ENCODE measurements around the gene VSIG1.

The VSIG1 gene

DNA sequence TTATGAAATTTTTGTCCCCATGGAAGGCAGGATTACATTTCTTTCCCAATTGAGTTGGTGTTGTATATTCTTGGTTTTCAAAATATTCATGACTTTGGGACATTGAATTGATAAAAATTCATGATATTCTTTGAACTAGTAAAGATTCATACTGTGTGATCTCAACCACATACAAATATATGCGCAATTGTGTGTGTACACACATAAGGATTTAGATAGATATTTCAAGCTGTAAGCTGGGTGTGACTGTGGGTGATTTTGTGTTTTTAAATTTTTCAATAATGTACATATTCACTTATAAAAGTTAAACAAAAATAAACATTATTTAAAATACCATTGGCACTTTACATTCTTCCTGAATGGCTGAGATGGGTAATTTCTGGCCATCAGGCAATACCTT, 19.5 kb upstream of the VSIG1 start:
- no peak for TF ChIP-seq Cebpa-rat (IDR thresholded peaks at IDR 0.05)
- Histone ChIP-seq H3K9ac (no peak overlapping the region), H3K9me3 (replicated peaks in 1 of 11) (no peaks in the 10 kb centered on the region), H3K4me3 (no peak overlapping the region), H4K20me1 (no peaks in the 10 kb centered on the region), H3K27ac (no peak overlapping the region), H3K4me1 (peaks cover 0 to 8% (median 0%) of the 10 kb centered on the region in 10 experiments; a peak in 3 of 20 replicates), H3K27me3 (peaks cover 94 to 100% (median 98%) of the 10 kb centered on the region in 11 experiments), H3K4me2 (no peak overlapping the region), H3K36me3 (no peaks in the 10 kb centered on the region)

DNA sequence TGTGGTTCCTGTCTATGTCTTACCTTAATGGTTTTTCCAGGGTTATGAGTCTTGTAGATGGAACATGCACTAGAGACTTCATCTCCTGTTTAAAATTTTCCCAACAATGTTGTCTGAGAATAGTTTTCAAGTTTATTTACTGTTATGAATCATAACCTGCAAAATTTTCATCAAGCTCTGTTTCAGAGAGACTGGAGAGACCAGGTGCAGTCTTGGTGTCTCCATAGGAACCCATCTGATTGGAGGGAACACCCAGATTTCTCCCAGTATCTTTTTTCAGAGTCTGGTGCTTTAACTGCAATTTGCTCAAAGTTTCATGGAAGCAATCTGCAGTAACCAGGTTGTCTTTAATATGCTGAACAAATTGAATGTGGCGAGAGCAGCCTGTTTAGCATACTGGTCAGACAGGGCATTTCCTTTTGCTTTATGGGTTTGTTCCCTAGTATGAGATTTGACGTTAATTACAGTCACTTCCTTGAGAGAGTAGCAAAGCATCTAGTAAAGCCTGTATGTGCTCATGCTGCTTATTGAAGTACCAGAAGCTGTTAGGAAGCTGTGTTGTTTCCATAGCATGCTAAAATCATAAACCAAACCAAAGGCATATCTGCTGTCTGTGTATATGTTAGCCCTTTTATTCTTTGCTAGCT, 18.8 kb upstream of the VSIG1 start:
- TF ChIP-seq Cebpa-rat (IDR thresholded peaks at IDR 0.05) = no peak
- no peak overlapping the region for H3K4me2 ChIP-seq

DNA sequence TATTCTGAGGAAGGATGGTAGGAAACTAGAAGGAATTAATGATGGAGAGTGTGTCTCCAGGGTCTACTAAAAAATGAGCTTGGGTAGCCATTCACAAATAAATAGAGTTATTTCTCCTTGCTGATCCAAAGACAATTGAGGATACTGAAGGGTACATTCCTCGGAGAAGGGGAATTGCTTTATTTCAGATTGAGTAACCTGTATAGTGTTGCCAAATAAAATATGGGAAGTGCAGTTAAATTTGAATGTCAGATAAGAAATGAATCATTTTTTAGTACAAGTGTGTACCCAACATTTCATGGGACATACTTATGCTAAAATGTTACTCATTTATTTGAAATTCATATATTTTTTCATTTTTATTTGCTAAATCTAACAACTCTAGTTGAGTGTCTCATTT, 16.0 kb upstream of the VSIG1 start:
- peaks cover 96 to 100% (median 99%) of the 10 kb centered on the region in 11 experiments for H3K27me3 ChIP-seq
- TF ChIP-seq Cebpa-rat (IDR thresholded peaks at IDR 0.05) = no peak
- H3K36me3 ChIP-seq = no peaks in the 10 kb centered on the region

More for the DNA sequence above, 18.8 kb upstream of the VSIG1 start:
- peaks cover 0 to 8% (median 0%) of the 10 kb centered on the region in 10 experiments; a peak in 3 of 20 replicates for H3K4me1 ChIP-seq
- H4K20me1 ChIP-seq = no peaks in the 10 kb centered on the region
- H3K36me3 ChIP-seq = no peaks in the 10 kb centered on the region
- H3K4me3 ChIP-seq = no peak overlapping the region
- no peaks in the 10 kb centered on the region for H3K9me3 ChIP-seq (replicated peaks in 1 of 11)
- H3K9ac ChIP-seq = no peak overlapping the region
- H3K27ac ChIP-seq = no peak overlapping the region
- peaks cover 94 to 100% (median 98%) of the 10 kb centered on the region in 11 experiments for H3K27me3 ChIP-seq

GRCh38 chrX:108029928-108030711, 14.7 kb upstream of the VSIG1 start:
- H3K4me3 ChIP-seq = no peak overlapping the region
- no peak for TF ChIP-seq Cebpa-rat (IDR thresholded peaks at IDR 0.05)
- peak overlapping the region in 4 of 11 experiments; percentile 2 to 20 (median 16); a peak in 4 of 22 replicates for H3K4me2 ChIP-seq
- no peak overlapping the region for H3K27ac ChIP-seq
- peaks cover 0 to 8% (median 0%) of the 10 kb centered on the region in 10 experiments; a peak in 2 of 20 replicates for H3K4me1 ChIP-seq
- peaks cover 96 to 100% (median 100%) of the 10 kb centered on the region in 11 experiments for H3K27me3 ChIP-seq
- H3K9ac ChIP-seq = no peak overlapping the region
- no peaks in the 10 kb centered on the region for H3K9me3 ChIP-seq (replicated peaks in 1 of 11)
- H3K36me3 ChIP-seq = no peaks in the 10 kb centered on the region
- H4K20me1 ChIP-seq = no peaks in the 10 kb centered on the region

More for the DNA sequence above, 16.0 kb upstream of the VSIG1 start:
- H3K4me3 ChIP-seq = no peak overlapping the region
- no peak overlapping the region for H3K27ac ChIP-seq
- no peaks in the 10 kb centered on the region for H3K9me3 ChIP-seq (replicated peaks in 1 of 11)
- H4K20me1 ChIP-seq = no peaks in the 10 kb centered on the region
- H3K4me2 ChIP-seq = no peak overlapping the region
- H3K4me1 ChIP-seq = peaks cover 0 to 8% (median 0%) of the 10 kb centered on the region in 10 experiments; a peak in 2 of 20 replicates
- no peak overlapping the region for H3K9ac ChIP-seq

GRCh38 chrX:108032944-108033343, 11.9 kb upstream of the VSIG1 start:
- Histone ChIP-seq H3K9me3 (replicated peaks in 1 of 11) (no peaks in the 10 kb centered on the region), H4K20me1 (no peaks in the 10 kb centered on the region), H3K9ac (no peak overlapping the region), H3K4me2 (no peak overlapping the region), H3K36me3 (no peaks in the 10 kb centered on the region), H3K27ac (no peak overlapping the region), H3K27me3 (peaks cover 97 to 100% (median 100%) of the 10 kb centered on the region in 11 experiments), H3K4me1 (peaks cover 0 to 12% (median 2%) of the 10 kb centered on the region in 10 experiments; a peak in 4 of 20 replicates), H3K4me3 (no peak overlapping the region)
- no peak for TF ChIP-seq Cebpa-rat (IDR thresholded peaks at IDR 0.05)

GRCh38 chrX:108033890-108034289, 11.0 kb upstream of the VSIG1 start:
- peaks cover 97 to 100% (median 100%) of the 10 kb centered on the region in 11 experiments for H3K27me3 ChIP-seq

DNA sequence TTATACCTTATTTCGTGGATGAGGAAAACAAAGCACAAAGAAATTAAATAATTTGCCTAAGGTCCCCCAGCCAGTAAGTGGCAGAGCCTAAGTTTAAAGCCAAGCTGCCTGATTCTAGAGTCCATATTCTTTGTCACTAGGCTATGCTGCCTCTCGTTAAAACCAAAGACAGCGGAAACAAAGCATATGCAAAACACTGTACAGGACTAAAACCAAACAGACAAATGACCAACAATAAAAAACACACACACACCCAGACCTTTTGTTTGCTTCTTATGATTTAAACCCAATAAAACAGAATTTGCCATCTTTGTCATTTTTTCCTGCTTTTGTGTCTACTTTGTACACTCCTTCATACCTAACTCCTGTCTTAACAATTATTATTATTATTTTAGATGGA, 10.1 kb upstream of the VSIG1 start:
- Histone ChIP-seq H4K20me1 (no peaks in the 10 kb centered on the region), H3K4me2 (no peak overlapping the region), H3K36me3 (no peaks in the 10 kb centered on the region), H3K9ac (no peak overlapping the region), H3K4me3 (no peak overlapping the region), H3K27me3 (peaks cover 97 to 100% (median 100%) of the 10 kb centered on the region in 11 experiments), H3K9me3 (replicated peaks in 1 of 11) (no peaks in the 10 kb centered on the region), H3K27ac (no peak overlapping the region), H3K4me1 (peaks cover 0 to 12% (median 2%) of the 10 kb centered on the region in 10 experiments; a peak in 4 of 20 replicates)
- no peak for TF ChIP-seq Cebpa-rat (IDR thresholded peaks at IDR 0.05)

More at GRCh38 chrX:108033890-108034289, 11.0 kb upstream of the VSIG1 start:
- Histone ChIP-seq H3K4me3 (no peak overlapping the region), H3K9me3 (replicated peaks in 1 of 11) (no peaks in the 10 kb centered on the region), H3K4me1 (peaks cover 0 to 12% (median 2%) of the 10 kb centered on the region in 10 experiments; a peak in 4 of 20 replicates), H3K36me3 (no peaks in the 10 kb centered on the region), H4K20me1 (no peaks in the 10 kb centered on the region), H3K9ac (no peak overlapping the region), H3K4me2 (no peak overlapping the region), H3K27ac (no peak overlapping the region)
- no peak for TF ChIP-seq Cebpa-rat (IDR thresholded peaks at IDR 0.05)

GRCh38 chrX:108036298-108036973, 8.4 kb upstream of the VSIG1 start:
- Histone ChIP-seq H3K4me3 (no peak overlapping the region), H3K4me1 (peaks cover 0 to 12% (median 0%) of the 10 kb centered on the region in 10 experiments; a peak in 2 of 20 replicates), H3K9ac (no peak overlapping the region), H3K9me3 (replicated peaks in 1 of 11) (no peaks in the 10 kb centered on the region), H3K27ac (no peak overlapping the region), H4K20me1 (no peaks in the 10 kb centered on the region), H3K36me3 (no peaks in the 10 kb centered on the region), H3K4me2 (no peak overlapping the region), H3K27me3 (peaks cover 86 to 93% (median 91%) of the 10 kb centered on the region in 11 experiments)
- TF ChIP-seq Cebpa-rat (IDR thresholded peaks at IDR 0.05) = no peak

GRCh38 chrX:108049649-108050048, 4.8 kb downstream of the VSIG1 start:
- no peak overlapping the region for H3K9ac ChIP-seq
- H3K36me3 ChIP-seq = no peaks in the 10 kb centered on the region
- no peaks in the 10 kb centered on the region for H3K9me3 ChIP-seq (replicated peaks in 1 of 11)
- no peaks in the 10 kb centered on the region for H3K4me1 ChIP-seq
- peaks cover 59 to 85% (median 77%) of the 10 kb centered on the region in 11 experiments for H3K27me3 ChIP-seq
- no peak for TF ChIP-seq Cebpa-rat (IDR thresholded peaks at IDR 0.05)
- no peaks in the 10 kb centered on the region; a peak in 2 of 22 replicates for H4K20me1 ChIP-seq
- no peak overlapping the region for H3K4me2 ChIP-seq
- no peak overlapping the region for H3K4me3 ChIP-seq
- no peak overlapping the region for H3K27ac ChIP-seq

Measured in BLaER1 treated with 17β-estradiol and CSF1 and Interleukin-3, amounts not matched to agents 10 nM and 100 nM (cell line).